NCI-H774 (cell line): ENCODE measurements around the gene IRF4.
"Not testable (repeated sequence)": the region's sequence is repeated elsewhere in the genome, so short reads cannot be mapped to it uniquely, and the experiment has no call there.

ENCODE experiments used
- DNase-seq: peaks from one replicate; lab custom pipeline; 2025; lab: John Stamatoyannopoulos, UW

Gene IRF4

GRCh38 chr6:366389-367297 lies 24.9 kb upstream of the IRF4 start:
- DNase-seq = no peak

- DNase-seq = no peak
Measured at GRCh38 chr6:367298-367794, 24.2 kb upstream of the IRF4 start.

- DNase-seq = no peak
Measured at GRCh38 chr6:367891-368630, 23.5 kb upstream of the IRF4 start.

- no peak for DNase-seq
Measured at GRCh38 chr6:369559-370431, 21.8 kb upstream of the IRF4 start.

GRCh38 chr6:370555-370954 lies 21.0 kb upstream of the IRF4 start:
- DNase-seq = no peak

GRCh38 chr6:371851-372250 lies 19.7 kb upstream of the IRF4 start:
- not testable (repeated sequence) for DNase-seq

GRCh38 chr6:372336-372911 lies 19.1 kb upstream of the IRF4 start:
- no peak for DNase-seq

GRCh38 chr6:373031-373430 lies 18.5 kb upstream of the IRF4 start:
- DNase-seq = no peak

GRCh38 chr6:373773-374724 lies 17.5 kb upstream of the IRF4 start:
- no peak for DNase-seq

GRCh38 chr6:374956-375355 lies 16.6 kb upstream of the IRF4 start:
- DNase-seq = no peak

- DNase-seq = no peak
Measured at GRCh38 chr6:376827-377640, 14.5 kb upstream of the IRF4 start.

GRCh38 chr6:377641-378020 lies 13.9 kb upstream of the IRF4 start:
- not testable (repeated sequence) for DNase-seq

GRCh38 chr6:378090-378957 lies 13.2 kb upstream of the IRF4 start:
- no peak for DNase-seq

- no peak for DNase-seq
Measured at GRCh38 chr6:378958-379409, 12.6 kb upstream of the IRF4 start.

- DNase-seq = no peak
Measured at GRCh38 chr6:379410-380181, 12.0 kb upstream of the IRF4 start.

- no peak for DNase-seq
Measured at GRCh38 chr6:380234-381218, 11.0 kb upstream of the IRF4 start.
